ENCODE measurements around the gene EML4. TPM values are rescaled to one million over a fixed set of nuclear protein-coding genes. Genes with fewer than 3 reads are reported as not detected.

The EML4 gene
- total and polyA plus RNA-seq, 2 donors (not counting 1 experiment from before 2014, with no cell fraction given): 49.4 to 134 TPM

GRCh38 chr2:42180300-42180699, 11.1 kb downstream of the EML4 start:
- no peak overlapping the region for H3K9ac ChIP-seq (ENCODE audit: low read length)
- no peaks in the 10 kb centered on the region for H3K27me3 ChIP-seq (replicated peaks in 1 of 4; ENCODE audit: control extremely low read depth in 1 of 4, control insufficient read depth in 3 of 4, insufficient read depth in 4 of 4, low read length in 3 of 4)
- no peaks in the 10 kb centered on the region for H3K9me3 ChIP-seq (ENCODE audit: control extremely low read depth in 1 of 3, control insufficient read depth in 2 of 3, insufficient read depth in 1 of 3, low read length in 2 of 3)
- CTCF ChIA-PET: interaction anchor here (1.0 to 4.1 kb wide), 6 partner anchors 15 to 85 kb away, joined by 3 to 27 read pairs (median 8); no protein-coding TSS in a partner anchor
- Mint-ChIP-seq H3K27ac (peak overlapping the region; percentile 39), H3K9me3 (ENCODE audit: insufficient read depth) (no peaks in the 10 kb centered on the region), H3K27me3 (no peaks in the 10 kb centered on the region), H3K4me3 (no peak overlapping the region), H3K4me1 (peaks cover 75% of the 10 kb centered on the region)
- POLR2A ChIA-PET: no interaction called here
- TF ChIP-seq, protein P1, sequence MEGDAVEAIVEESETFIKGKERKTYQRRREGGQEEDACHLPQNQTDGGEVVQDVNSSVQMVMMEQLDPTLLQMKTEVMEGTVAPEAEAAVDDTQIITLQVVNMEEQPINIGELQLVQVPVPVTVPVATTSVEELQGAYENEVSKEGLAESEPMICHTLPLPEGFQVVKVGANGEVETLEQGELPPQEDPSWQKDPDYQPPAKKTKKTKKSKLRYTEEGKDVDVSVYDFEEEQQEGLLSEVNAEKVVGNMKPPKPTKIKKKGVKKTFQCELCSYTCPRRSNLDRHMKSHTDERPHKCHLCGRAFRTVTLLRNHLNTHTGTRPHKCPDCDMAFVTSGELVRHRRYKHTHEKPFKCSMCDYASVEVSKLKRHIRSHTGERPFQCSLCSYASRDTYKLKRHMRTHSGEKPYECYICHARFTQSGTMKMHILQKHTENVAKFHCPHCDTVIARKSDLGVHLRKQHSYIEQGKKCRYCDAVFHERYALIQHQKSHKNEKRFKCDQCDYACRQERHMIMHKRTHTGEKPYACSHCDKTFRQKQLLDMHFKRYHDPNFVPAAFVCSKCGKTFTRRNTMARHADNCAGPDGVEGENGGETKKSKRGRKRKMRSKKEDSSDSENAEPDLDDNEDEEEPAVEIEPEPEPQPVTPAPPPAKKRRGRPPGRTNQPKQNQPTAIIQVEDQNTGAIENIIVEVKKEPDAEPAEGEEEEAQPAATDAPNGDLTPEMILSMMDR (IDR thresholded peaks at IDR 0.05): no peak
- no peak for TF ChIP-seq EZH2 (IDR thresholded peaks at IDR 0.05; ENCODE audit: borderline replicate concordance, insufficient read depth, low read depth, low read length, poor library complexity, severe bottlenecking)
- ATAC-seq (ENCODE audit: low read depth): no peak
- no peak overlapping the region for H2AFZ ChIP-seq (ENCODE audit: insufficient read depth, low read depth, low read length, poor library complexity, severe bottlenecking)
- H3K4me3 ChIP-seq (ENCODE audit: control extremely low read depth in 1 of 5, extremely low read depth in 1 of 5, insufficient read depth in 1 of 5, low read depth in 2 of 5, low read length in 4 of 5): no peak overlapping the region
- H3K4me1 ChIP-seq (ENCODE audit: control insufficient read depth in 2 of 2, insufficient read depth in 2 of 2, low read length in 2 of 2): peaks cover 36 to 51% of the 10 kb centered on the region in 2 donors
- H3K36me3 ChIP-seq (replicated peaks in 1 of 2; ENCODE audit: control extremely low read depth in 1 of 2, control insufficient read depth in 1 of 2, extremely low read depth in 1 of 2, insufficient read depth in 2 of 2, low read length in 1 of 2): peaks cover 8 to 31% of the 10 kb centered on the region in 2 experiments
- no peak for DNase-seq
- no peak overlapping the region for H3K4me2 ChIP-seq (replicated peaks; ENCODE audit: low read depth, low read length, poor library complexity, severe bottlenecking)
- H4K20me1 ChIP-seq (ENCODE audit: control insufficient read depth, insufficient read depth, low read length, poor library complexity, severe bottlenecking): peaks cover 68% of the 10 kb centered on the region
- peak overlapping the region in 1 of 2 donors; percentile 8 for H3K27ac ChIP-seq (ENCODE audit: low read length in 2 of 2)
- intact Hi-C loops (cut with micrococcal nuclease): no loop called here
- H3K79me2 ChIP-seq (ENCODE audit: control insufficient read depth, insufficient read depth, low read length): peaks cover 100% of the 10 kb centered on the region

GRCh38 chr2:42182654-42183308, 13.6 kb downstream of the EML4 start:
- ChIA-PET CTCF (interaction anchor here (0.6 to 4.1 kb wide), 7 partner anchors 9 to 1816 kb away, joined by 3 to 27 read pairs (median 5); no protein-coding TSS in a partner anchor), POLR2A (interaction anchor here (0.7 to 1.2 kb wide), 2 partner anchors 11 to 77 kb away, joined by 3 read pairs; no protein-coding TSS in a partner anchor)
- Histone ChIP-seq H3K36me3 (replicated peaks in 1 of 2; ENCODE audit: control extremely low read depth in 1 of 2, control insufficient read depth in 1 of 2, extremely low read depth in 1 of 2, insufficient read depth in 2 of 2, low read length in 1 of 2) (peaks cover 6 to 17% of the 10 kb centered on the region in 2 experiments), H3K4me2 (replicated peaks; ENCODE audit: low read depth, low read length, poor library complexity, severe bottlenecking) (peak overlapping the region; percentile 42), H3K79me2 (ENCODE audit: control insufficient read depth, insufficient read depth, low read length) (peaks cover 100% of the 10 kb centered on the region), H3K4me1 (ENCODE audit: control insufficient read depth in 2 of 2, insufficient read depth in 2 of 2, low read length in 2 of 2) (peaks cover 34 to 48% of the 10 kb centered on the region in 2 donors), H3K27ac (ENCODE audit: low read length in 2 of 2) (peak overlapping the region in 1 of 2 donors; percentile 50), H3K9ac (ENCODE audit: low read length) (no peak overlapping the region), H3K9me3 (ENCODE audit: control extremely low read depth in 1 of 3, control insufficient read depth in 2 of 3, insufficient read depth in 1 of 3, low read length in 2 of 3) (no peaks in the 10 kb centered on the region), H4K20me1 (ENCODE audit: control insufficient read depth, insufficient read depth, low read length, poor library complexity, severe bottlenecking) (peaks cover 65% of the 10 kb centered on the region), H2AFZ (ENCODE audit: insufficient read depth, low read depth, low read length, poor library complexity, severe bottlenecking) (no peak overlapping the region), H3K27me3 (replicated peaks in 1 of 4; ENCODE audit: control extremely low read depth in 1 of 4, control insufficient read depth in 3 of 4, insufficient read depth in 4 of 4, low read length in 3 of 4) (no peaks in the 10 kb centered on the region), H3K4me3 (ENCODE audit: control extremely low read depth in 1 of 5, extremely low read depth in 1 of 5, insufficient read depth in 1 of 5, low read depth in 2 of 5, low read length in 4 of 5) (no peak overlapping the region)
- Mint-ChIP-seq H3K27me3 (no peaks in the 10 kb centered on the region), H3K4me3 (peak overlapping the region; percentile 15), H3K27ac (peak overlapping the region; percentile 73), H3K9me3 (ENCODE audit: insufficient read depth) (no peaks in the 10 kb centered on the region), H3K4me1 (peaks cover 72% of the 10 kb centered on the region)
- WGBS (ENCODE audit: insufficient coverage): no CpG with 5 or more reads among the region's 2 CpGs
- TF ChIP-seq EZH2 (IDR thresholded peaks at IDR 0.05; ENCODE audit: borderline replicate concordance, insufficient read depth, low read depth, low read length, poor library complexity, severe bottlenecking): no peak
- TF ChIP-seq, protein P1 (IDR thresholded peaks at IDR 0.05): no peak
- DNase-seq (no peak), ATAC-seq (ENCODE audit: low read depth) (no peak)
- intact Hi-C loops (cut with micrococcal nuclease): no loop called here
